C4-2B (cell line): ENCODE measurements around the gene FUT8.

ENCODE experiments used
- H3K27ac ChIP-seq: fragments of 450-650 bp; 2 replicates; pipeline ENCODE4 v1.5.1; 2017
- CTCF ChIP-seq: fragments of 450-650 bp; conservative IDR thresholded peaks from 2 replicates; pipeline ENCODE4 v1.5.1; 2017; ENCODE audit warnings: mild to moderate bottlenecking
- ZFX ChIP-seq: fragments of 450-650 bp; IDR thresholded peaks from 2 replicates; pipeline ENCODE4 v1.6.1; 2017

The FUT8 gene

GRCh38 chr14:65623759-65624158, 211.2 kb downstream of the FUT8 start:
- TF ChIP-seq CTCF (no peak), ZFX (no peak)

GRCh38 chr14:65627315-65627714, 214.8 kb downstream of the FUT8 start:
- TF ChIP-seq ZFX (no peak), CTCF (no peak)
- no peak overlapping the region for H3K27ac ChIP-seq

More at GRCh38 chr14:65623759-65624158, 211.2 kb downstream of the FUT8 start:
- H3K27ac ChIP-seq: no peak overlapping the region

- no peak for TF ChIP-seq ZFX
- TF ChIP-seq CTCF: no peak
- H3K27ac ChIP-seq: no peak overlapping the region
Observed at GRCh38 chr14:65628664-65629063, 216.1 kb downstream of the FUT8 start.

- H3K27ac ChIP-seq: no peak overlapping the region
- TF ChIP-seq ZFX (no peak), CTCF (no peak)
Observed at GRCh38 chr14:65631040-65631439, 218.5 kb downstream of the FUT8 start.

GRCh38 chr14:65632487-65632886, 220.0 kb downstream of the FUT8 start:
- TF ChIP-seq ZFX (no peak), CTCF (no peak)
- H3K27ac ChIP-seq: peak overlapping the region; percentile 69

GRCh38 chr14:65633666-65634065, 221.1 kb downstream of the FUT8 start:
- peak overlapping the region; percentile 69 for H3K27ac ChIP-seq

- H3K27ac ChIP-seq: no peak overlapping the region
- TF ChIP-seq ZFX (no peak), CTCF (no peak)
Observed at GRCh38 chr14:65637780-65638179, 225.2 kb downstream of the FUT8 start.

GRCh38 chr14:65639216-65639615, 226.7 kb downstream of the FUT8 start:
- no peak for TF ChIP-seq ZFX
- no peak for TF ChIP-seq CTCF
- no peak overlapping the region for H3K27ac ChIP-seq
